Ovary (tissue), 3 donors: ENCODE measurements around the gene TPX2.

Source experiments
- CTCF ChIP-seq, 3 donors: fragments of 450-650 bp in 2 of 3; fragments of 200-600 bp in 1 of 3; IDR thresholded peaks; one replicate each; pipeline versions ENCODE4 v1.5.1 to v1.8.0; 2016 to 2022; ENCODE audit warnings: antibody characterized with exemption in 3 of 3, mild to moderate bottlenecking in 1 of 3
- POLR2A ChIP-seq: fragments of 450-650 bp; IDR thresholded peaks from one replicate; pipeline ENCODE4 v1.6.1; 2017; ENCODE audit warnings: antibody characterized with exemption, mild to moderate bottlenecking, moderate library complexity
- donor health status: DM: no; HTN: no; CAD: no.

DNA sequence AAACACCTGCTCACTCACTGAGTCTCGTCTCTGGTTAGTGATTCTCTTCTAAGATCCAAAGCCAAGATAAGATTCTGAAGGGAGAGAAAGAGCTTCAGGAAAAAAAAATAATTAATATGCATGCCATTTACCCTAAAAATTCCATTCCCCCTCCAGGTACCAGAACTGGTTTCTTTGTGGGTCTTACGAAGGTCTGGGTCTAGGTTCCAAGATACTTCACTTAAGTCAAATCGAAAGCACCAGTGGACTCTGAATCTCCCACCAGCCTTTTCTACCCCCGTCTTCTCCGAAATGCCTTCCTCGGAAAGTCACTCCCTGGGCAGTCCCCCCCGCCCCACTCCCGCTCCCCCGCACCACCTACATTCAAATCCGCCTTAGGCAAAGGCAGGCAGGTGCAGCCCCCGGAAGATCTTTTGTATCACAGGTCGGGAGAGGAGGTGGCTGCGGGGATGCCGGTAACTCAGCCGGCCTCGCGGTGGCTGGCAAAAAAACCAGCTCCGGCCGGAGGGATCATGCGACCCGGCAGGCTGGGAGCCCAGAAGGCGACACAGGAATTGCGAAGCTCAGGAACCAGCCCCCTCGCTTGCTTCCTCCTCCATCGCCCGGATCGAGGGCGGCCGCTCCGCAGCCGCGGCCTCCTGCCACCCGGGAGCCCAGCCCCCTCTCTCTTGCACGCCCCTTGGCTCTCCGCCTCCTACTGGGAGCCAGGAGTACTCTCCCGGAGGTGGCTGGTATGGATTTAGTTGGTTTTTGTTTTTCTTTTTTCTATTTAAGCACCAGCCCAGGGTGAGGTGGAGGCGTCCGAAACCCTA, 16.6 kb upstream of the TPX2 start, which contains the start of gene BCL2L1:
- TF ChIP-seq CTCF (IDR thresholded peaks at IDR 0.05) (peak; percentile 37 to 60 (median 49)), POLR2A (no peak)
